Cortex of kidney (tissue), 1 donor: ENCODE data around the gene TAPBP.
"Not testable (repeated sequence)": the region's sequence is repeated elsewhere in the genome, so short reads cannot be mapped to it uniquely, and the experiment has no call there.

ENCODE experiments used
- DNase-seq: peaks from one replicate; lab custom pipeline; 2025; lab: John Stamatoyannopoulos, UW

Gene TAPBP

GRCh38 chr6:33313709-33314514 lies at the start of gene TAPBP:
Gene TAPBP (minus strand): TSS chr6:33314078. CDS start chr6:33314041, 37 bp downstream.
- DNase-seq: no peak

- not testable (repeated sequence) for DNase-seq
These were observed 49.6 kb upstream of the TAPBP start for GRCh38 chr6:33363486-33363885.

GRCh38 chr6:33359331-33359730 lies 45.5 kb upstream of the TAPBP start:
- no peak for DNase-seq

GRCh38 chr6:33357160-33357871 lies 43.4 kb upstream of the TAPBP start:
- DNase-seq: not testable (repeated sequence)

- no peak for DNase-seq
These were observed 42.4 kb upstream of the TAPBP start for GRCh38 chr6:33356295-33356694.

- DNase-seq: not testable (repeated sequence)
These were observed 42.0 kb upstream of the TAPBP start for GRCh38 chr6:33355860-33356259.

- DNase-seq: no peak
These were observed 33.9 kb upstream of the TAPBP start for GRCh38 chr6:33347816-33348215.

- DNase-seq: not testable (repeated sequence)
These were observed 33.1 kb upstream of the TAPBP start for GRCh38 chr6:33346972-33347371.

- DNase-seq: no peak
These were observed 31.1 kb upstream of the TAPBP start for GRCh38 chr6:33344701-33345697.

- DNase-seq: no peak
These were observed 30.2 kb upstream of the TAPBP start for GRCh38 chr6:33343953-33344611.

- DNase-seq: not testable (repeated sequence)
These were observed 29.7 kb upstream of the TAPBP start for GRCh38 chr6:33343606-33343952.

- DNase-seq: no peak
These were observed 25.3 kb upstream of the TAPBP start for GRCh38 chr6:33339193-33339592.

- DNase-seq: no peak
These were observed 22.6 kb upstream of the TAPBP start for GRCh38 chr6:33336495-33336894.

- DNase-seq: no peak
These were observed 22.0 kb upstream of the TAPBP start for GRCh38 chr6:33335916-33336315.

GRCh38 chr6:33333666-33334065 lies 19.8 kb upstream of the TAPBP start:
- DNase-seq: no peak

GRCh38 chr6:33330736-33331135 lies 16.9 kb upstream of the TAPBP start:
- no peak for DNase-seq

- no peak for DNase-seq
These were observed 15.2 kb upstream of the TAPBP start for GRCh38 chr6:33329058-33329457.

- no peak for DNase-seq
These were observed 10.2 kb upstream of the TAPBP start for GRCh38 chr6:33324125-33324524.

GRCh38 chr6:33323623-33323948 lies 9.7 kb upstream of the TAPBP start:
- DNase-seq: no peak

GRCh38 chr6:33321227-33321626 lies 7.3 kb upstream of the TAPBP start:
- no peak for DNase-seq

- no peak for DNase-seq
These were observed 6.7 kb upstream of the TAPBP start for GRCh38 chr6:33320315-33321181.
